ENCODE data around the gene MKS1. TPM values are rescaled to one million over a fixed set of nuclear protein-coding genes. Genes with fewer than 3 reads are reported as not detected.

Gene MKS1
- polyA plus RNA-seq, 1 donor from 2014 or later, result 32.9 TPM

DNA sequence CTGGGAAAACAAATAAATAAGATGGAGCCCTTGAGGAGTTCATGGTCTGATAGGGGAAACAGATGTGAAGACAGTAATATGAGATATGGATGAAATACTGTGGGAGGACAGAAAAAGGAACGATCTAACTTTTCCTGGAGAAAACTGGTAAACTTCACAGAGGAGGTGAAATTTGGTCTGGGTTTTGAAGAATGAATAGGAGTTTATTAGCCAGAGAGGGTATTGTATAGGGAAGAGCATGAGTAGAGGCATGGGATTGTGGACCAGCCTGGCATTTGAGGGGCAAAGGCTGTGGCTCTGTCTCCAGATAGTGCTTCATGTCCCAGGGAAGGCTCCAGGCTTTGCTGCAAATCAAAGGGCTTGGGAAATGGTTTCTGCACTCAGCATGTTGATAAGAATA, 20.9 kb upstream of the MKS1 start:
- H3K9me2 ChIP-seq (ENCODE audit: insufficient read depth, low read length), result no peaks in the 10 kb centered on the region
- peaks cover 3% of the 10 kb centered on the region for H3K27me3 ChIP-seq (ENCODE audit: insufficient read depth, low read depth, low read length)
- no peaks in the 10 kb centered on the region for H3K9me3 ChIP-seq (ENCODE audit: low read length)
- TF ChIP-seq TAF1 (IDR thresholded peaks at IDR 0.05; ENCODE audit: low read depth), result no peak
- no peak for TF ChIP-seq SMC3 (conservative IDR thresholded peaks at IDR 0.05; ENCODE audit: poor library complexity)
- TF ChIP-seq RAD21 (conservative IDR thresholded peaks at IDR 0.05), result no peak
- no peak for TF ChIP-seq EZH2 (IDR thresholded peaks at IDR 0.05; ENCODE audit: borderline replicate concordance, insufficient read depth, low read length, poor library complexity, severe bottlenecking)
- TF ChIP-seq, protein P1, sequence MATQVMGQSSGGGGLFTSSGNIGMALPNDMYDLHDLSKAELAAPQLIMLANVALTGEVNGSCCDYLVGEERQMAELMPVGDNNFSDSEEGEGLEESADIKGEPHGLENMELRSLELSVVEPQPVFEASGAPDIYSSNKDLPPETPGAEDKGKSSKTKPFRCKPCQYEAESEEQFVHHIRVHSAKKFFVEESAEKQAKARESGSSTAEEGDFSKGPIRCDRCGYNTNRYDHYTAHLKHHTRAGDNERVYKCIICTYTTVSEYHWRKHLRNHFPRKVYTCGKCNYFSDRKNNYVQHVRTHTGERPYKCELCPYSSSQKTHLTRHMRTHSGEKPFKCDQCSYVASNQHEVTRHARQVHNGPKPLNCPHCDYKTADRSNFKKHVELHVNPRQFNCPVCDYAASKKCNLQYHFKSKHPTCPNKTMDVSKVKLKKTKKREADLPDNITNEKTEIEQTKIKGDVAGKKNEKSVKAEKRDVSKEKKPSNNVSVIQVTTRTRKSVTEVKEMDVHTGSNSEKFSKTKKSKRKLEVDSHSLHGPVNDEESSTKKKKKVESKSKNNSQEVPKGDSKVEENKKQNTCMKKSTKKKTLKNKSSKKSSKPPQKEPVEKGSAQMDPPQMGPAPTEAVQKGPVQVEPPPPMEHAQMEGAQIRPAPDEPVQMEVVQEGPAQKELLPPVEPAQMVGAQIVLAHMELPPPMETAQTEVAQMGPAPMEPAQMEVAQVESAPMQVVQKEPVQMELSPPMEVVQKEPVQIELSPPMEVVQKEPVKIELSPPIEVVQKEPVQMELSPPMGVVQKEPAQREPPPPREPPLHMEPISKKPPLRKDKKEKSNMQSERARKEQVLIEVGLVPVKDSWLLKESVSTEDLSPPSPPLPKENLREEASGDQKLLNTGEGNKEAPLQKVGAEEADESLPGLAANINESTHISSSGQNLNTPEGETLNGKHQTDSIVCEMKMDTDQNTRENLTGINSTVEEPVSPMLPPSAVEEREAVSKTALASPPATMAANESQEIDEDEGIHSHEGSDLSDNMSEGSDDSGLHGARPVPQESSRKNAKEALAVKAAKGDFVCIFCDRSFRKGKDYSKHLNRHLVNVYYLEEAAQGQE (IDR thresholded peaks at IDR 0.05; ENCODE audit: borderline replicate concordance), result no peak
- no peak for TF ChIP-seq EP300 (conservative IDR thresholded peaks at IDR 0.05; ENCODE audit: poor library complexity, severe bottlenecking)
- no peak for TF ChIP-seq MXI1 (conservative IDR thresholded peaks at IDR 0.05; ENCODE audit: poor library complexity, severe bottlenecking)
- TF ChIP-seq POLR2AphosphoS5 (IDR thresholded peaks at IDR 0.05), result no peak
- TF ChIP-seq, protein P2, sequence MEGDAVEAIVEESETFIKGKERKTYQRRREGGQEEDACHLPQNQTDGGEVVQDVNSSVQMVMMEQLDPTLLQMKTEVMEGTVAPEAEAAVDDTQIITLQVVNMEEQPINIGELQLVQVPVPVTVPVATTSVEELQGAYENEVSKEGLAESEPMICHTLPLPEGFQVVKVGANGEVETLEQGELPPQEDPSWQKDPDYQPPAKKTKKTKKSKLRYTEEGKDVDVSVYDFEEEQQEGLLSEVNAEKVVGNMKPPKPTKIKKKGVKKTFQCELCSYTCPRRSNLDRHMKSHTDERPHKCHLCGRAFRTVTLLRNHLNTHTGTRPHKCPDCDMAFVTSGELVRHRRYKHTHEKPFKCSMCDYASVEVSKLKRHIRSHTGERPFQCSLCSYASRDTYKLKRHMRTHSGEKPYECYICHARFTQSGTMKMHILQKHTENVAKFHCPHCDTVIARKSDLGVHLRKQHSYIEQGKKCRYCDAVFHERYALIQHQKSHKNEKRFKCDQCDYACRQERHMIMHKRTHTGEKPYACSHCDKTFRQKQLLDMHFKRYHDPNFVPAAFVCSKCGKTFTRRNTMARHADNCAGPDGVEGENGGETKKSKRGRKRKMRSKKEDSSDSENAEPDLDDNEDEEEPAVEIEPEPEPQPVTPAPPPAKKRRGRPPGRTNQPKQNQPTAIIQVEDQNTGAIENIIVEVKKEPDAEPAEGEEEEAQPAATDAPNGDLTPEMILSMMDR (IDR thresholded peaks at IDR 0.05; ENCODE audit: poor library complexity, severe bottlenecking), result no peak
- no peaks in the 10 kb centered on the region for H3K36me3 ChIP-seq (ENCODE audit: insufficient read depth, low read length)
- H3K27ac ChIP-seq (ENCODE audit: low read length), result no peak overlapping the region
- no peaks in the 10 kb centered on the region for H4K20me1 ChIP-seq (ENCODE audit: insufficient read depth)
- H3K4me2 ChIP-seq (ENCODE audit: low read length), result no peak overlapping the region
- no peak overlapping the region for H2AFZ ChIP-seq (ENCODE audit: low read depth, low read length)
- no peak overlapping the region for H3K4me3 ChIP-seq (ENCODE audit: low read length)
- no peaks in the 10 kb centered on the region for H3F3A ChIP-seq (ENCODE audit: insufficient read depth, low read length, poor library complexity, severe bottlenecking)
- no peak overlapping the region for H3K9ac ChIP-seq (ENCODE audit: low read length)
- no peaks in the 10 kb centered on the region for H3K79me2 ChIP-seq (replicated peaks; ENCODE audit: insufficient read depth, low read length)

DNA sequence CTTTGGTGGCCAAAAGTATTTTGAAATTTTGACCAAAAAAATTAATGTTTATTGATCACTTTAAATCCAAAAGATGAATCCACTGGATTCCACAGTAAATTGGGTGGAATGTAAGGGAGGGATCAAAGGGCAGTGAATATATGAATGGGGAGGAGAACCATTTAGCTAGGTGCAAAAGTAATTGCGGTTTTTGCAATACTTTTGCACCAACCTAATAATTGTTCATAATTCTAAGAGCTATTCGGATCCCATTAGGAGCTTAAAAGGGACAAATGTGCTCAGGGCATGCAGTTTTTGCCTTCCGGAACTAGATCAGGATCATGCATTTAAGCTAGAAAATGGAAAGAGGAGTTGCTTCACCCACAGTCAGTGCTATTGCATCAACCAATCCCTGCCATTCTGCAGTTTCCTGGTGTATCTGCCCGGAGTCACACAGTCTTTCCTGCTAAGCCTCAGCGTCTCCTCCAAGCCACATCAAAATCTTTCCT, 19.1 kb upstream of the MKS1 start, which contains the start of gene LPO:
Gene LPO (plus strand): TSS at position 438 of the 488 bp plus-strand sequence. CDS start 4,396 bp downstream, outside the sequence.
- no peaks in the 10 kb centered on the region for H3F3A ChIP-seq (ENCODE audit: insufficient read depth, low read length, poor library complexity, severe bottlenecking)
- no peak within 1 kb of the TSS for H3K9ac ChIP-seq (ENCODE audit: low read length)
- H3K4me2 ChIP-seq (ENCODE audit: low read length), result no peak within 1 kb of the TSS
- TF ChIP-seq EP300 (conservative IDR thresholded peaks at IDR 0.05; ENCODE audit: poor library complexity, severe bottlenecking), result no peak
- TF ChIP-seq, protein P2 (IDR thresholded peaks at IDR 0.05; ENCODE audit: poor library complexity, severe bottlenecking), result no peak
- no peak for TF ChIP-seq EZH2 (IDR thresholded peaks at IDR 0.05; ENCODE audit: borderline replicate concordance, insufficient read depth, low read length, poor library complexity, severe bottlenecking)
- TF ChIP-seq TAF1 (IDR thresholded peaks at IDR 0.05; ENCODE audit: low read depth), result no peak
- no peak for TF ChIP-seq RAD21 (conservative IDR thresholded peaks at IDR 0.05)
- no peak for TF ChIP-seq SMC3 (conservative IDR thresholded peaks at IDR 0.05; ENCODE audit: poor library complexity)
- no peak for TF ChIP-seq POLR2AphosphoS5 (IDR thresholded peaks at IDR 0.05)
- TF ChIP-seq MXI1 (conservative IDR thresholded peaks at IDR 0.05; ENCODE audit: poor library complexity, severe bottlenecking), result no peak
- TF ChIP-seq, protein P1 (IDR thresholded peaks at IDR 0.05; ENCODE audit: borderline replicate concordance), result no peak
- H3K9me2 ChIP-seq (ENCODE audit: insufficient read depth, low read length), result no peaks in the 10 kb centered on the region
- no peaks in the 10 kb centered on the region for H3K79me2 ChIP-seq (replicated peaks; ENCODE audit: insufficient read depth, low read length)
- no peaks in the 10 kb centered on the region for H3K36me3 ChIP-seq (ENCODE audit: insufficient read depth, low read length)
- no peak within 1 kb of the TSS for H3K4me3 ChIP-seq (ENCODE audit: low read length)
- no peak within 1 kb of the TSS for H3K27ac ChIP-seq (ENCODE audit: low read length)
- no peaks in the 10 kb centered on the region for H4K20me1 ChIP-seq (ENCODE audit: insufficient read depth)
- no peaks in the 10 kb centered on the region for H3K9me3 ChIP-seq (ENCODE audit: low read length)
- H2AFZ ChIP-seq (ENCODE audit: low read depth, low read length), result no peak within 1 kb of the TSS
- H3K27me3 ChIP-seq (ENCODE audit: insufficient read depth, low read depth, low read length), result peaks cover 3% of the 10 kb centered on the region
